ENCODE results near the gene YTHDF1. TPM values are rescaled to one million over a fixed set of nuclear protein-coding genes. Genes with fewer than 3 reads are reported as not detected.
A peak's percentile ranks its signal among the peaks of the same experiment; 100 is the strongest.

The YTHDF1 gene
- total RNA-seq, 1 experiment from 2014 or later, result 36.0 TPM

- Histone ChIP-seq H3K27me3 (ENCODE audit: control insufficient read depth, insufficient read depth, low read length) (no peaks in the 10 kb centered on the region), H3K4me3 (ENCODE audit: insufficient read depth, low read depth, low read length) (peak overlapping the region; percentile 73; the same call in 1 of the 2 replicates), H3K36me3 (replicated peaks; ENCODE audit: control insufficient read depth, insufficient read depth, low read length) (peaks cover 29% of the 10 kb centered on the region)
- no peak for DNase-seq
Observed at GRCh38 chr20:63214514-63214913, 1.4 kb downstream of the YTHDF1 start.

- no peak overlapping the region for H3K4me3 ChIP-seq (ENCODE audit: insufficient read depth, low read depth, low read length)
- H3K27me3 ChIP-seq (ENCODE audit: control insufficient read depth, insufficient read depth, low read length), result no peaks in the 10 kb centered on the region
- H3K36me3 ChIP-seq (replicated peaks; ENCODE audit: control insufficient read depth, insufficient read depth, low read length), result peaks cover 37% of the 10 kb centered on the region
- no peak for DNase-seq
Observed at GRCh38 chr20:63212792-63213191, 3.1 kb downstream of the YTHDF1 start.

- H3K27me3 ChIP-seq (ENCODE audit: control insufficient read depth, insufficient read depth, low read length), result no peaks in the 10 kb centered on the region
- DNase-seq, result no peak
- peaks cover 40% of the 10 kb centered on the region for H3K36me3 ChIP-seq (replicated peaks; ENCODE audit: control insufficient read depth, insufficient read depth, low read length)
- H3K4me3 ChIP-seq (ENCODE audit: insufficient read depth, low read depth, low read length), result no peak overlapping the region
Observed at GRCh38 chr20:63212393-63212730, 3.6 kb downstream of the YTHDF1 start.

DNA sequence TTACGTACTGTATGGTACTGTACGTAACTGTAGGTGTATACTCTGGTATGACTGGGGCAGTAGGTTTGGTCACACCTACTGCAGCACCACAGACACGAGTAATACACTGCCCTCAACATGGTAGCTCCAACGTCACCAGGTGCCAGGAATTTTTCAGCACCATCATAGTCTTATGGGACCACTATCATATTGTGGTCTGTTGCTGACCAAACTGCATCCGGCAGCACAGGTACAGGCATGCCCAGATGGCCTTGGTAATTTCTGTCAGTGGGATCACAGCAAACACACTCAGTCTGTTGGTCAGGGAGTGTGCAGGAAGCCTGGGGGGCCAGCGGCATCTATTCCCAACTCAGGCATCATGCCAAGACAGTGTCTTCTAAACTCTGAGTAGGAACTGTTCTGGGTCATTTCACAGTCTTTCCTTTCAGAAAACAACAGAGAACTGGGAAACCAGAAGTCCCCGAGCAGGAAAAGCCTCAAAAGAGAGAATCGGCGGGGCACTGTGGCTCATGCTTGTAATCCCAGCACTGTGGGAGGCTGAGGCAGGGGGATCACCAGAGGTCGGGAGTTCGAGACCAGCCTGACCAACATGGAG is 5.8 kb downstream of the YTHDF1 start:
- Histone ChIP-seq H3K36me3 (replicated peaks; ENCODE audit: control insufficient read depth, insufficient read depth, low read length) (peaks cover 47% of the 10 kb centered on the region), H3K27me3 (ENCODE audit: control insufficient read depth, insufficient read depth, low read length) (no peaks in the 10 kb centered on the region), H3K4me3 (ENCODE audit: insufficient read depth, low read depth, low read length) (no peak overlapping the region)
- no peak for DNase-seq

GRCh38 chr20:63208346-63208909 is 7.5 kb downstream of the YTHDF1 start:
- DNase-seq, result no peak
- H3K4me3 ChIP-seq (ENCODE audit: insufficient read depth, low read depth, low read length), result no peak overlapping the region
- H3K36me3 ChIP-seq (replicated peaks; ENCODE audit: control insufficient read depth, insufficient read depth, low read length), result peaks cover 50% of the 10 kb centered on the region
- no peaks in the 10 kb centered on the region for H3K27me3 ChIP-seq (ENCODE audit: control insufficient read depth, insufficient read depth, low read length)

GRCh38 chr20:63206878-63207277 is 9.1 kb downstream of the YTHDF1 start:
- Histone ChIP-seq H3K27me3 (ENCODE audit: control insufficient read depth, insufficient read depth, low read length) (no peaks in the 10 kb centered on the region), H3K36me3 (replicated peaks; ENCODE audit: control insufficient read depth, insufficient read depth, low read length) (peaks cover 51% of the 10 kb centered on the region)
- DNase-seq, result no peak

GRCh38 chr20:63205896-63206295 is 10.0 kb downstream of the YTHDF1 start:
- Histone ChIP-seq H3K27me3 (ENCODE audit: control insufficient read depth, insufficient read depth, low read length) (no peaks in the 10 kb centered on the region), H3K4me3 (ENCODE audit: insufficient read depth, low read depth, low read length) (no peak overlapping the region), H3K36me3 (replicated peaks; ENCODE audit: control insufficient read depth, insufficient read depth, low read length) (peaks cover 48% of the 10 kb centered on the region)
- no peak for DNase-seq

More at GRCh38 chr20:63206878-63207277, 9.1 kb downstream of the YTHDF1 start:
- H3K4me3 ChIP-seq (ENCODE audit: insufficient read depth, low read depth, low read length), result no peak overlapping the region

DNA sequence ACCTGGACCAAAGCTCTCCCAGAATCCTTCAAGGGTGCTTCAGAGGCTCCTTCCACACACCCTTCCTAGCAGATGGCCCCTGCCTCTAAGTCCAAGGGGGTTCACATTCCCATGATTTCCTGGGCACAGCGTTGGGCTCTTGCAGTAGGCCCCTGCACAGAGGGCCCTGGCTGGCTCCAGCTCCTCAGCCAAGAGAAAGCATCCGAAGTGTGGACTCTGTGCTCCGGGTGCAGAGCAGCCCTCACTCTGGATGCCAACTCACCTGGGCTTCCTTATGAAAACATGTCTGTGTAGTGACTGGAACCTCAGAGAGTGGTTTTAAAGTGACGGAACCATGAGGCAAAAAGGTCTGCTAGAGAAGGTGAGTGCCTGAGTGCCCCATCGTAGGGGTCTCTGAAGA is 11.6 kb downstream of the YTHDF1 start:
- no peaks in the 10 kb centered on the region for H3K27me3 ChIP-seq (ENCODE audit: control insufficient read depth, insufficient read depth, low read length)
- no peak for DNase-seq
- peaks cover 43% of the 10 kb centered on the region for H3K36me3 ChIP-seq (replicated peaks; ENCODE audit: control insufficient read depth, insufficient read depth, low read length)
- no peak overlapping the region for H3K4me3 ChIP-seq (ENCODE audit: insufficient read depth, low read depth, low read length)

- DNase-seq, result no peak
- H3K4me3 ChIP-seq (ENCODE audit: insufficient read depth, low read depth, low read length), result no peak overlapping the region
- H3K36me3 ChIP-seq (replicated peaks; ENCODE audit: control insufficient read depth, insufficient read depth, low read length), result peaks cover 36% of the 10 kb centered on the region
Observed at GRCh38 chr20:63202811-63203526, 13.0 kb downstream of the YTHDF1 start.

DNA sequence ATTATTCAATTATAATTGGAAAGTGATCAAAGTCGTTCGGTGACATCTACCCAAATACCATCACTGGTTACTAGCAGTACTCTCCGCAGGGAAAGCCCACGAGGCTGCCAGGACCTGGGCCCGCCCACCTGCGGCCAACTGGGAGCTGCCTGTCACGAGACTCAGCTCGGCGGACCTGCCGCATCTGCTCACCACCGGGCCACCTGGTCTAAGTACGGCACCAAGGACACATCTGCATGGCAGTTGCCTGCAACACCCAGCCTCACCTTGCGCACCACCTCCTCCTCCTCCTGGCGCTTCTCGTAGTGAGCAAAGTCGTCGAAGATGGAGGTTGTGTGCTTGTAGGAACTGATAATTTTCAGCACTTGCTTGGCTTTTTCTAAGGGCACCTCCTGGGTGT is 13.9 kb downstream of the YTHDF1 start:
- Histone ChIP-seq H3K36me3 (replicated peaks; ENCODE audit: control insufficient read depth, insufficient read depth, low read length) (peaks cover 34% of the 10 kb centered on the region), H3K27me3 (ENCODE audit: control insufficient read depth, insufficient read depth, low read length) (no peaks in the 10 kb centered on the region), H3K4me3 (ENCODE audit: insufficient read depth, low read depth, low read length) (no peak overlapping the region)
- no peak for DNase-seq

More at GRCh38 chr20:63202811-63203526, 13.0 kb downstream of the YTHDF1 start:
- no peaks in the 10 kb centered on the region for H3K27me3 ChIP-seq (ENCODE audit: control insufficient read depth, insufficient read depth, low read length)

GRCh38 chr20:63198606-63199005 is 17.3 kb downstream of the YTHDF1 start:
- H3K4me3 ChIP-seq (ENCODE audit: insufficient read depth, low read depth, low read length), result no peak overlapping the region
- no peak for DNase-seq
- H3K36me3 ChIP-seq (replicated peaks; ENCODE audit: control insufficient read depth, insufficient read depth, low read length), result peaks cover 20% of the 10 kb centered on the region
- H3K27me3 ChIP-seq (ENCODE audit: control insufficient read depth, insufficient read depth, low read length), result no peaks in the 10 kb centered on the region

- H3K27me3 ChIP-seq (ENCODE audit: control insufficient read depth, insufficient read depth, low read length), result no peaks in the 10 kb centered on the region
- peaks cover 9% of the 10 kb centered on the region for H3K36me3 ChIP-seq (replicated peaks; ENCODE audit: control insufficient read depth, insufficient read depth, low read length)
- no peak overlapping the region for H3K4me3 ChIP-seq (ENCODE audit: insufficient read depth, low read depth, low read length)
- DNase-seq, result no peak
Observed at GRCh38 chr20:63196768-63197470, 19.0 kb downstream of the YTHDF1 start.

GRCh38 chr20:63194797-63195173 is 21.1 kb downstream of the YTHDF1 start:
- no peak for DNase-seq
- Histone ChIP-seq H3K27me3 (ENCODE audit: control insufficient read depth, insufficient read depth, low read length) (no peaks in the 10 kb centered on the region), H3K4me3 (ENCODE audit: insufficient read depth, low read depth, low read length) (no peak overlapping the region), H3K36me3 (replicated peaks; ENCODE audit: control insufficient read depth, insufficient read depth, low read length) (peaks cover 6% of the 10 kb centered on the region)

- H3K4me3 ChIP-seq (ENCODE audit: insufficient read depth, low read depth, low read length), result no peak overlapping the region
- DNase-seq, result no peak
- no peaks in the 10 kb centered on the region for H3K27me3 ChIP-seq (ENCODE audit: control insufficient read depth, insufficient read depth, low read length)
- peaks cover 6% of the 10 kb centered on the region for H3K36me3 ChIP-seq (replicated peaks; ENCODE audit: control insufficient read depth, insufficient read depth, low read length)
Observed at GRCh38 chr20:63194007-63194796, 21.7 kb downstream of the YTHDF1 start.
